ENCODE results near the gene ABCG8. TPM values are rescaled to one million over a fixed set of nuclear protein-coding genes. Genes with fewer than 3 reads are reported as not detected.
"Not testable (repeated sequence)": the region's sequence is repeated elsewhere in the genome, so short reads cannot be mapped to it uniquely, and the experiment has no call there.

The ABCG8 gene
- total RNA-seq, 1 donor from 2014 or later = not detected

DNA sequence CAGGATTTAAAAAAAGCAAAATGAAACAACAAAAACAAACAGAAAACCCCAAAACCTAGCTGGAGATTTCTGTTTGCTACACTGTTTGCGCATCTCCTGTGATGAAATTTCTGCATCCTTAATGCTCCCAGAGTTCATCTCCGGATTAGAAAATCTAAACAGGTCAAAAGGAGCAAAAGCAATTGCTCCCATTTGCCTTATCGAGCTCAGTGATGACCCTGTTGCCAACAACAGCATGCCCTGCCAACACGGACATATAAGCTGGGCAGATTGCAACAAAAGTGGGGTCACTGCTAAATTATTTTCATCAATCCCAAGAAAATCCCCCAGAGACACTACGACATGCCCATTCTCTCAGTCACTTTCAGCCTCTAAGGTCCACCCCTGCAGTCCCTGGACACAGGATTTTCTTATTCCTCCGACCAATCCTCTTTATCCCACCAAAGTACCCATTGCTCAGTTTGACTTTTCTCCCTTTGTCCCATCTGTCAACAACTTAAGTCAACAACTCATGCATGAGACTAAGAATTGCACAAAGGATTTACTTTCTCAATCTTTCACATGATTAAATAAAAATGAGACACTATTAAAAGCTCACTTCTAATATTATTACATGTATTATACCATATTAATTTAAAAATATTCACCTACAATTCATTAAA is 67.8 kb downstream of the ABCG8 start:
- ATAC-seq (ENCODE audit: low read depth) (no peak), DNase-seq (no peak)
- Mint-ChIP-seq H3K36me3 (ENCODE audit: low read depth) (peaks cover 75% of the 10 kb centered on the region), H3K27me3 (no peaks in the 10 kb centered on the region), H3K9me3 (no peaks in the 10 kb centered on the region), H3K27ac (no peak overlapping the region), H3K4me1 (no peaks in the 10 kb centered on the region), H3K4me3 (no peak overlapping the region)
- CTCF ChIA-PET = no interaction called here
- intact Hi-C loops (cut with micrococcal nuclease) = loop anchor here (10.0 kb wide), 1 partner anchor 48 kb away; no protein-coding TSS in a partner anchor
- no peak for TF ChIP-seq CTCF (IDR thresholded peaks at IDR 0.05)
- POLR2A ChIA-PET = no interaction called here

GRCh38 chr2:43911136-43911790 is 72.5 kb downstream of the ABCG8 start:
- not testable (repeated sequence) for H3K27ac Mint-ChIP-seq

DNA sequence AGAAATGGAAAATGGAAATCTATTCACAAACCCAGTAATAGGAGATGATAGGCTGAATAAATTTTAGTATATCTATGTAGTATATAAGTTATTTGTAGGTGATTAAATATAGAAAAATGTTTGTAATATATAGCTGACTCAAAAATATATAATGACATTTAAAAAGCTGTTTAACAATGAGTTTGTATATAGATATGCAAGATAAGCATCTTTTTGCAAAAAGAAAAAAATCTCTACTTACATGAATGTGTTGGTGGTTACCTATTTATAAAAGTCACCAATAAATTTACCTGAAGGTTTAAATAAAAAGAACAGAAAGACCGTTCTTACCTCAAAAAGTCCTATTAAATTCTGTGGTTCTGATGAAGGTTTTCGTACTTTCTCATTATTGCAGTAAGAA is 85.7 kb downstream of the ABCG8 start:
- ATAC-seq (ENCODE audit: low read depth) (no peak), DNase-seq (no peak)
- ChIA-PET CTCF (no interaction called here), POLR2A (no interaction called here)
- intact Hi-C loops (cut with micrococcal nuclease) = no loop called here
- Mint-ChIP-seq H3K4me3 (no peak overlapping the region), H3K4me1 (peaks cover 2% of the 10 kb centered on the region), H3K27me3 (no peaks in the 10 kb centered on the region), H3K27ac (no peak overlapping the region), H3K36me3 (ENCODE audit: low read depth) (peaks cover 55% of the 10 kb centered on the region), H3K9me3 (no peaks in the 10 kb centered on the region)
- TF ChIP-seq CTCF (IDR thresholded peaks at IDR 0.05) = no peak

More at GRCh38 chr2:43911136-43911790, 72.5 kb downstream of the ABCG8 start:
- peaks cover 70% of the 10 kb centered on the region for H3K36me3 Mint-ChIP-seq (ENCODE audit: low read depth)
- CTCF ChIA-PET; H3K4me3 Mint-ChIP-seq; POLR2A ChIA-PET; H3K27me3 Mint-ChIP-seq; intact Hi-C loops (cut with micrococcal nuclease); DNase-seq; ATAC-seq (ENCODE audit: low read depth); H3K4me1 Mint-ChIP-seq; H3K9me3 Mint-ChIP-seq: not testable (repeated sequence)

DNA sequence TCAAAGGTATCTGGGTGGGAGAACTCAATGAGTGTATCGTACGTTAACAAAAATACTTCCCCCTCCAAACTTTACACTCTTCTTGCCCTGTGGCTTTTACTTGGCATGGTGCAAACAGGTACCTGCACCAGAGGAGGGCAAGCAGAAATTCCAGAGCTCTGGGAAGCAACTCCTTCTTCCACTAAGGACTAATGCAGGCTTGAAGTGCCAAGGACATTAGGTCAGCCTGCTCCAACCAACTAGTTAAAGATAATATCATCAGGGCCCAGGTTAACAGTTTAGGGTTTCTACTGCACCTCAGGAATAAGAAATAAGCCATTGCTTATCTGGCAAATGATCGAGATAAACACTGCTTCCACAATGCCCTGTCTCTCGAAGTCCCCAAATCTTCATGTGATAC is 86.7 kb downstream of the ABCG8 start:
- ChIA-PET CTCF (no interaction called here), POLR2A (no interaction called here)
- intact Hi-C loops (cut with micrococcal nuclease) = no loop called here
- Mint-ChIP-seq H3K4me1 (peaks cover 2% of the 10 kb centered on the region), H3K36me3 (ENCODE audit: low read depth) (peaks cover 60% of the 10 kb centered on the region), H3K4me3 (no peak overlapping the region), H3K27ac (no peak overlapping the region), H3K27me3 (no peaks in the 10 kb centered on the region), H3K9me3 (no peaks in the 10 kb centered on the region)
- no peak for TF ChIP-seq CTCF (IDR thresholded peaks at IDR 0.05)
- no peak for ATAC-seq (ENCODE audit: low read depth)
- DNase-seq = no peak

GRCh38 chr2:43927442-43927841 is 88.7 kb downstream of the ABCG8 start:
- Mint-ChIP-seq H3K27ac (no peak overlapping the region), H3K4me1 (peaks cover 2% of the 10 kb centered on the region), H3K27me3 (no peaks in the 10 kb centered on the region), H3K9me3 (no peaks in the 10 kb centered on the region), H3K4me3 (no peak overlapping the region), H3K36me3 (ENCODE audit: low read depth) (peaks cover 61% of the 10 kb centered on the region)
- intact Hi-C loops (cut with micrococcal nuclease) = no loop called here
- ChIA-PET CTCF (no interaction called here), POLR2A (no interaction called here)
- TF ChIP-seq CTCF (IDR thresholded peaks at IDR 0.05) = no peak
- ATAC-seq (ENCODE audit: low read depth) (no peak), DNase-seq (no peak)

Measured in activated B cell treated with CpG ODN at 0.5 μM for 24 hours (primary cell).